GM21515 (cell line): Measurements from ENCODE around the gene CDHR2.

Experiments
- ATAC-seq: cut with Tn5 transposase; IDR thresholded peaks from one replicate; pipeline ENCODE4 v1.9.1; 2021; ENCODE audit not compliant: unreplicated experiment

Gene CDHR2

DNA sequence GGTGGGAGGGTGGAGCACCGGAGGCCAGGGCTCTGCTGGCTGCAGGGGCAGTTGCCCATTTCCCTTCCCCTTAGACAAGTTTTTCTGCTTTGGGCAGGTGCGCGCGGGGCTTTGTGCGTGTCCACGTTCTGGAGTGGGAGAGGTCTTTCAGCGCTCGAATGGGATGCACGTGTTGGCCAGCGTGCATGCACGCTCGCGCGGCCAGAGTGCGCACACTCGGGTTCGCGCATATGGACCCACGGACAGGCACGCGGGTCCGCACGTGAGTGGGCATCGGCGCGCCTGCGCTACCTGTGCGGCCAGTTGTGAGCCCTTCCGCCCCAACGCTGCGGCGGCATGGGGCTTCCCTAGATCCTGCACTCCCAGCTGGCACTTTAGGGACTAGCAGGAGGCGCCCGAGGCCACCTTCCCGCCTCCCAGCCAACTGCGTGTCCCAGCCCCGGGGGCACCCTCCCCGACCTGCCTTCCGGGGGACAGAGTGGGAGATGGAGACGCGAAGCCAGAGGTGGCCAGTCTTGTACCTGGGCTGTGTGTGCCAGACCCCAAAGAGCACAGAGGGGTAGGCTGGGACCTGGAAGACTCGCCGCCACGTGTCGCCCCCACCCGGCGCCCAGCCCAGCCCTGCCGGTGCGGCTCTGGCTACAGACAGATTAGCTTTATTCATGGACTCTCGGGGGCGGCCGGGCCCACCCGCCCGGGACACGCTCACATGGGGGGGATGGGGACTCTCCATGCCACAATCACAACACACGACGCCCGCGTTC is 70.6 kb downstream of the CDHR2 start:
- ATAC-seq: no peak

GRCh38 chr5:176620333-176620981 is 71.3 kb downstream of the CDHR2 start:
- no peak for ATAC-seq

GRCh38 chr5:176621661-176622079 is 72.5 kb downstream of the CDHR2 start:
- ATAC-seq: no peak

- ATAC-seq: no peak
Measured at GRCh38 chr5:176624142-176624541, 75.0 kb downstream of the CDHR2 start.

DNA sequence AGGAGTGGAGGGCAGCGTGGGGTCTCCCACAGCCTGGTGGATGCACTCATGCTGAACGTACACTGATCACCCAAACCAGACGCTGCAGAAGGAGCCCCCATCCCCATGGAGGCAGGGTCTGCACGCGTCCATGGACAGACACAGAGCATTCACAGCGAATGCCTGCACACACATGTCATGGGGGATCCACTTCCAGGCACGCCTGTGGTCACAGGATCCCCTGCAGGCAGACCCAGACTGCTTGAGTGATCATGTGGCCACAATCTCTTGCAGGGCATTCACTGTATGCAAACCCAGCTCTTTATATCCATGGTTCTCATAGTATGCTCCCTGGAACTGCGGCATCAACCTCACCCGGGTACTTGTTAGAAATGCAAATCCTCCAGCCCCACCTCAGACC is 75.8 kb downstream of the CDHR2 start:
- ATAC-seq: no peak

- ATAC-seq: no peak
Measured at GRCh38 chr5:176625512-176625911, 76.4 kb downstream of the CDHR2 start.

- ATAC-seq: no peak
Measured at GRCh38 chr5:176625966-176626875, 77.1 kb downstream of the CDHR2 start.

- no peak for ATAC-seq
Measured at GRCh38 chr5:176626876-176627236, 77.7 kb downstream of the CDHR2 start.

- no peak for ATAC-seq
Measured at GRCh38 chr5:176627582-176627981, 78.4 kb downstream of the CDHR2 start.

DNA sequence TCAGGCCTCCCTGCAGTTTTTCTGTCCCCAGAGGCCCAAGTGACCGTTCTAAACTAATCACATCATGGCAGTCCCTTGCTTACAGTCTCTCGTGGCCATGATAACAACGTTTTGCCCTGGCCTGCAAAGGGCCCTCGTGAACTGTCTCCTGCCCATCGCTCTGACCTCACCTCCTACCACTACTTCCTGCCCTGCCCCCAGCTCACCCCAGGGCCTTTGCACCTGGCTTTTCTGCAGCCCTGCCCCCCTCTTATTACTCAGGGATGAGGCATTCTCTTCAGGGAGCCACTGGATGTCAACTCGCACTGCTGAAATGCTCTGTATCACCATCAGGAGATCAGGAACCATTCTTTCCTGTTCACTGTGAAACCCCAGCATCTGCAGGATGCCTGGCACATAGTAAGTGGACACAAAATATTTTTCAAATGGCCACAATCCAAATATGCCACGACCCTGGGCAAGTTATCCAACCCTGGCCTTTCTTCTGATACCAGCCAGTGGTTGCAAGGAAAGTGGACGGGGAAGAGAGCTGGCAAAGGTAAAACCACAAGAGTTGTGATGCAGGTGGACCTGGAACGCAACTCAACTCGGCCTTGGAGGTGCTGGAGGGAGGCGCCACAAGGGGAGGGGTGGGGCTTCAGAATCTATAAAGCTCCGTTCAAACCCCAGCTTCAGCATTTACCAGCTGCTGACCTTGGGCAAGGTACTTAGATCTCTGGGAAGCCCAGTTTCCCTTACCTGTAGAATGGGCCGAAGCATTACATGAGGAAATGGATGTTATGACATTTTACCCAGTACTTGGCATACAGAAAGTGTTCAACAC is 79.5 kb downstream of the CDHR2 start:
- no peak for ATAC-seq

GRCh38 chr5:176629317-176629852 is 80.2 kb downstream of the CDHR2 start:
- ATAC-seq: no peak

GRCh38 chr5:176629853-176630680 is 80.9 kb downstream of the CDHR2 start, which contains the start of the genes EIF4E1B and SNCB:
EIF4E1B (plus strand) TSS chr5:176630675; CDS start chr5:176642788, 12,113 bp downstream.
SNCB (minus strand) TSS chr5:176630534; CDS start chr5:176629654, 880 bp downstream.
- ATAC-seq: no peak

DNA sequence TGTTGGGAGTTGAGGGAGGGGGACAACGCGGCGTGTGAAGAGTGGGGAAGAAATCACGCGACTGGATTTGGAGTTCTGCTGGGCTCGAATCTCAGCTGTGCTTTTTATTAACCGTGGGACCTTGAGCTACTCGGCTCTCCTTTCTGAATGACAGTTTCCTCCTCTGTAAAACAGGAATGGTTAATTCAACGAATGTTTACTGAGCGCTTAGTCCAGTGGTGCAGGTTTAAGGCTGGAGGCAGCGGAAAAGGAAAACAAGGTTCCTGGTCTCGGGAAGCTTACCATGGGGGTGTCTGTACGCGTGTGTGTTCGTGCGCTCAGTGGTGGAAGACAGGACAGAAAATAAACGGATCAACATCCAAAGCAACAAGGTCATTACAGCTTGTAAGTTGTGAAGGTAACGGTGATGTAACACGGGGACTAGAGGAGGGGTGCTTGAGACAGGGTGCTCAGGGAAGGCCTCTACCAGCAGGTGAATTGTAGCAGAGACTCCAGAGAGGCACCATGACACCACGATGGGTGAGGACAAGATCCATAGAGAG is 81.6 kb downstream of the CDHR2 start:
- ATAC-seq: no peak

GRCh38 chr5:176631383-176632200 is 82.5 kb downstream of the CDHR2 start:
- ATAC-seq: no peak

DNA sequence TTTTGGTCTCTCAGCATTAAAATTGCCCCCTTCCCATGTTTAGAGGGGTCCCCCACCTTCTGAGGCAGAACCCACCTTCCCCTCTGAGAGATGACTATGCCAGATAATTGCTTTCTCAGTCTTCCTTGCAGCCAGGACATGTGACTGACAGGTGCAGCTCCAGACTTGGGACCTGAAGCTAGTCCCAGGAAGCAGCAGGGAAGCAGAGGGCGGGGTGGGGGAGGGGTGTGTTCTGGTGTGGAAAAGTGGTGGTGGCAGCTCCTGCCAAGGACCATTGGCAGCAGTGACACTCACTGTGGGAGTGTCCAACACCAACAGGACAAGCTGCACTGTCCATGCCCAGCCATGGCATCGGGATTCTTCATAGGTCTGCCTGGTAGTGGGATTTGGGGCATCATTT is 83.6 kb downstream of the CDHR2 start:
- ATAC-seq: no peak

DNA sequence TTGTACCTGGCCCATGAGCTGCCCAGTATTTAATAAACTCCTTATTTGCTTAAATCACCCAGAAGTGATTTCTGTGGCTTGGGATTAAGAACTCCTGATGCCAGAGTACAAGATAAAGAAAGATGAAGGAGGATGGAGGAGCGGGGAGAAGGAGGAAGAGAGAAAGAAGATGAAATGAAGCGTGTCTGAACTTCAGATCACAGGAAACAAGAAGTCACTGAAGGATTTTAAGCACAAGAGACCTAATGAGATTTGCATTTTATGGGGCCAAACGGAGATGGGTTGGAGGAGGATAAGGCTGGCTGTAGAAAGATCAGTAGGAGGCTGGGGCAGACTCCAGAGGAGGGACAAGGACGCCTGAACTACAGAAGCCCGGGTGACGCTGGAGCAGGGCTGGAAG is 84.5 kb downstream of the CDHR2 start:
- no peak for ATAC-seq

DNA sequence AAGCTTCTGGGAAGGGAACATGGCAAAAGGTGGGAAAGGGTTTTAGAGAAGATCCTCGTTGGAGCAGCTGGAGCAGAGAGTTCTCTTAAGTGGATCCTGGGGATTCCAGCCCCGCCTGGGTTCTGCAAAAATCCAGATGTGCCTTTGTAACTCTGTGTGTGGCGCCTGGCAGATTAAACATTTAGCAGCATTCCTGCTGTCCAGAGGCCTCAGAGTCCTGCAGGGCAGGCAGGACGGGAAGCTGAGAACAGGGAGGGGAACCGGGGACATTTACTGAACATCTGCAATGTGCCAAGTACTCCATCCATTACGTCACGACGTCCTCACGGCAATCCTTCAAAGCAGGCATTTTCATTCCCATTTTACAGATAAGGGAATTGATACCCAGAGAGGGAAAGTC is 87.3 kb downstream of the CDHR2 start:
- ATAC-seq: no peak

- ATAC-seq: no peak
Measured at GRCh38 chr5:176637556-176637955, 88.4 kb downstream of the CDHR2 start.
